Mononuclear cell (primary cell): Measurements from ENCODE around the gene SH3RF3. TPM values are rescaled to one million over a fixed set of nuclear protein-coding genes. Genes with fewer than 3 reads are reported as not detected.

Source experiments
- H3K27me3 ChIP-seq: 2 replicates; pipeline ENCODE4 v1.6.0; 2011; ENCODE audit warnings: low read length, control low read depth; ENCODE audit not compliant: insufficient read depth
- H3K4me1 ChIP-seq: 2 replicates; pipeline ENCODE4 v1.5.1; 2011; ENCODE audit warnings: mild to moderate bottlenecking, low read length, control low read depth; ENCODE audit not compliant: insufficient read depth
- H3K4me3 ChIP-seq: 2 replicates; pipeline ENCODE4 v1.5.1; 2011; ENCODE audit warnings: mild to moderate bottlenecking, low read length, moderate library complexity
- H3K9me3 ChIP-seq: 2 replicates; pipeline ENCODE4 v1.5.1; 2011; ENCODE audit warnings: low read depth, mild to moderate bottlenecking, control low read depth, low read length
- total RNA-seq: library from RNA; depleted of rRNA; stranded (reverse); fragments of >200 nt; gene quantifications from one replicate; pipeline ENCODE4 v1.2.3, GENCODE V29; 2012

SH3RF3 gene
- total RNA-seq, 1 donor = 2.2 TPM

GRCh38 chr2:109257653-109258052 is 128.6 kb downstream of the SH3RF3 start:
- no peaks in the 10 kb centered on the region for H3K27me3 ChIP-seq
- no peaks in the 10 kb centered on the region for H3K9me3 ChIP-seq
- no peak overlapping the region for H3K4me3 ChIP-seq
- peaks cover 45% of the 10 kb centered on the region for H3K4me1 ChIP-seq

DNA sequence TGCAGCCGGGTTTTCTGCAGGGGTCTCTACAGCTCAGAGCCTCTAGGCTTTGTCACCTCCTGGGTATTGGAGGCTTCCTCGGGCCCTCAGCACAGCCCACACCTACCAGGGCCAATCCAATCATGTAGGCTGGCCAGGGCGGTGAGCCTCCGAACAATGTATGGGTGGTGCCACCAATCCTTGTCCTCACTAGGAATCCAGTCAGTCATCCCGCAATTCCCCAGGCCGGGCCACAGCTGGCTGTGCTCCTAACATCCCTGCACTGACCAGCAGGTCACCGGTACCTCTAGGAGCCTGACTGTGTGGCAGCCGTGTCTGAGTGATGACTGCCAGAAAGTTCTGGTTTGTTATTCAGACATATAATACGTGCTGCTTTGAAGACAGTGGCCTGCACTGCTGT is 129.4 kb downstream of the SH3RF3 start:
- Histone ChIP-seq H3K27me3 (no peaks in the 10 kb centered on the region), H3K9me3 (no peaks in the 10 kb centered on the region), H3K4me3 (no peak overlapping the region), H3K4me1 (peaks cover 45% of the 10 kb centered on the region)

DNA sequence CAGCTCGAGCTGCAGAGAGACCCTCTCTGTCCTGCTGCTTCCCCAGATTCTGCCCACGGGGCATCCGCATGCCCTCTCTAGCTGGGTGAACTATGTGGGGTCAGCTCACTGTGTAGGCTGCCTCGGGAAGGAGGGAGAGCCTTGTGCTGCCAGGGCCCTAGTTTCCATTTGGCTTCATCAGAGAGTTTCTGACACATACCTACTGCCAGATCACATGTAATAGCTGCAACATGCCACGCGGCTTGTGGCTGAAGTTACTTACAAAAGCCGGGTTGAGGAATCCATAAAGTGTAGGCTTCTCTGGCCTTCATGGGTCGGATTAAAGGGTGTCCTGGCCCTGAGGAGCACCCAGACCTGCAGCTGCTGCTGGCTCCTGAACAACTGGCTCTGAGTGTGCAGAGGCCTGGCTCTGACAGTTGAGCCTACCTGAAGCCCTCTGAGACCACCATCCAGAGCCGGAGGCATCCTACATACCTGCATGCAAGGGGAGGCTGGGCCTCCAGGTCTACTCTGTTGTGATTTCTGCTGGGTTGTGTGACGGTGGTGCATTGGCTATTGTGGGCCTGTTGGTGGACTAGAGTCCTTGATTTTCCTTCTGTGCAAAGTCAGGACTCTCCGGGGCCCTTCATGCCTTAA is 130.0 kb downstream of the SH3RF3 start:
- peaks cover 41% of the 10 kb centered on the region for H3K4me1 ChIP-seq
- H3K4me3 ChIP-seq = no peak overlapping the region
- H3K27me3 ChIP-seq = no peaks in the 10 kb centered on the region
- H3K9me3 ChIP-seq = no peaks in the 10 kb centered on the region

- Histone ChIP-seq H3K9me3 (no peaks in the 10 kb centered on the region), H3K27me3 (no peaks in the 10 kb centered on the region), H3K4me1 (peaks cover 35% of the 10 kb centered on the region), H3K4me3 (no peak overlapping the region)
Observed at GRCh38 chr2:109259671-109260070, 130.7 kb downstream of the SH3RF3 start.

- H3K4me3 ChIP-seq = no peak overlapping the region
- no peaks in the 10 kb centered on the region for H3K27me3 ChIP-seq
- H3K4me1 ChIP-seq = peaks cover 29% of the 10 kb centered on the region
- H3K9me3 ChIP-seq = no peaks in the 10 kb centered on the region
Observed at GRCh38 chr2:109260116-109260855, 131.3 kb downstream of the SH3RF3 start.

- H3K4me3 ChIP-seq = no peak overlapping the region
- no peaks in the 10 kb centered on the region for H3K27me3 ChIP-seq
- H3K9me3 ChIP-seq = no peaks in the 10 kb centered on the region
- H3K4me1 ChIP-seq = peaks cover 23% of the 10 kb centered on the region
Observed at GRCh38 chr2:109260886-109261700, 132.1 kb downstream of the SH3RF3 start.

DNA sequence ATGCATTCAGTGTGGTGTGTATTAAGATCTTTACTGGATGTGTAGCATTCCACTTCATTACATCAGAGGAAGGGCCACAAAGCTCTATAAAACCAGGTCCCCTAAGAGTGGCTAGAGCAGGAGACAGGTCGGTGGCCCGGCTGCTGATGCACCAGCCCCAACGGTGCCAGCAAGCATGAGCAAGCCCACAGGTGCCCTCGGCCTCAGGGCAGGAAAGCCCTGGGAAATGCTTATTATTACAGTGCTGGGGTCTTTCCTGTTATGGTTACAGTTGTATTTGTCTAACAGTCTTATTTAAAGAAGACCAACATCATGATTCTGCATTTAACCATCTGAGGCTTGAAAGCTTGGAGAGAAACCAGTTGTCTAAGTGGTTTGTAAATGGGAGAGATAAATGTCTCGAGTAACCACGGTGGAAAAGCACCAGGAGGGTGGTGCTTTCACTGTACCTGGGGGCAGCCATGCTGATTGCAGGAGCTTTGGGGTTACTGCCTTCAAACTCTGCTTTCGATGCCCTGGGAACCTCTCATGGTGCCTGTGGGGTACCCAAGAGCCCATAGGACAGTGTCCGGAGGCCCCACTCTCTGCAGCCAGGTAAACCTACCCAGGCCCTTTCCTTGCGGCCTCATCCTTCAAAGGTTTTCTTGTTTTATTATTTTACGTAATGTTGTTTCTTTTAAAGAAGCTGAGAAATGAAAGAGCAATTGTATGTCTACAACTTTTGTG is 133.1 kb downstream of the SH3RF3 start:
- no peak overlapping the region for H3K4me3 ChIP-seq
- peaks cover 23% of the 10 kb centered on the region for H3K4me1 ChIP-seq
- no peaks in the 10 kb centered on the region for H3K27me3 ChIP-seq

DNA sequence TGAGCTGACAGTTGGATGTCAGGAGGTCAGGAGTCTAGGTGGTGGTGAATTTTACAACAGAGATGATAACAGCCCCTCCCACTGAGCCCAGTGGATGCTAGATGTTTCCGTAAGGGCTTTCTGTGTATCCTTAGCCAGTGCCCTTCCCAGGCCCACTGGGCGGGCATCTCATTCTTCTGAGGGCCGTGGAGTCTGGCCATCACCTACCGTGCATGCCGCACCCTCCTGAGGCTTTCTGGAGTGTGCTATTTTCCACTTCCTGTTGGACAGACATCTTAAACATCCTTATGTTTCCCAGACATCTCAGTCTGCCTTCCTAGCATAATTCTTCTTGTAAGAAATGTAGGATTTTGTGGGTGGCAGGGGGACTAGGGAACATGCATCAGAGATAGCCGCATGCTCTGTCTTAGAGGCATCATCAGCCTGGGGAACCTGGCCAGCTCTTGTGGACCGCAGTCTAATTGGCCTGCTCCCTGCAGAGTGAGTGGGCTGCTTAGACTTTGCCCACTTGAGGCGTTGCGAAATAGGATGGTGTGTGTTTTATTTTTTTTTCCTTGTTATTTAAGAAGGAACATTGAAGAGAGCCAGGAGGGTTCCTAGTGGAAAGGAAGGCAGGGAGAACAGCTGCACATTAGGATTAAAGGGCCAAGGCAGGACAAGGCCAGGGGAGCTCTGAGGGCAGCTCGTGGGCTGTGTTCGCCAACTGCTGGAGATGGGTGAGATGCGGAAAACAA is 135.8 kb downstream of the SH3RF3 start:
- no peaks in the 10 kb centered on the region for H3K9me3 ChIP-seq
- no peak overlapping the region for H3K4me3 ChIP-seq
- H3K4me1 ChIP-seq = peaks cover 17% of the 10 kb centered on the region
- H3K27me3 ChIP-seq = no peaks in the 10 kb centered on the region

More for the DNA sequence above, 133.1 kb downstream of the SH3RF3 start:
- H3K9me3 ChIP-seq = no peaks in the 10 kb centered on the region

GRCh38 chr2:109265369-109265768 is 136.4 kb downstream of the SH3RF3 start:
- no peaks in the 10 kb centered on the region for H3K9me3 ChIP-seq
- no peaks in the 10 kb centered on the region for H3K27me3 ChIP-seq
- H3K4me1 ChIP-seq = peaks cover 17% of the 10 kb centered on the region
- H3K4me3 ChIP-seq = no peak overlapping the region

- Histone ChIP-seq H3K4me3 (no peak overlapping the region), H3K4me1 (peaks cover 17% of the 10 kb centered on the region), H3K9me3 (no peaks in the 10 kb centered on the region), H3K27me3 (no peaks in the 10 kb centered on the region)
Observed at GRCh38 chr2:109265953-109266352, 136.9 kb downstream of the SH3RF3 start.

DNA sequence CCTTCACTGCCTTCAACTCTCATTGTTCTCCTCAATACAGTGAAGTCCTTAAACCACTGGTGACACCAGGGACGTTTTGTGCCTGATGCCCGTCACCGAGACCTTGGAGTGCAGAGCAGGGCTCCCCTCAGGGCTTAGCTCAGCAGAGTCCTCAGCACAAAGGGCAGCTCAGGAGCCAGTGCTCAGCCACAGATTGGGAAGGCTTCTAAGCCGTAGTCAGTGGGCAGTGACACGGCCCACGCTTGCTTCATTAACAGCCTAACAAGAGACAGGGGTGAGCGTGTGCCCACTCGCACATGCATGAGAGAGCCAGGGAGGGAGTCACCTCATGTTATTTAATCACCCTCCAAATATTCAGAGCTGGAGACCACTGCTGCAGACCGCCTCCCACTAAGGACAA is 137.5 kb downstream of the SH3RF3 start:
- H3K4me1 ChIP-seq = peaks cover 17% of the 10 kb centered on the region
- no peaks in the 10 kb centered on the region for H3K9me3 ChIP-seq
- H3K4me3 ChIP-seq = no peak overlapping the region
- no peaks in the 10 kb centered on the region for H3K27me3 ChIP-seq

- no peak overlapping the region for H3K4me3 ChIP-seq
- H3K4me1 ChIP-seq = peaks cover 17% of the 10 kb centered on the region
- no peaks in the 10 kb centered on the region for H3K27me3 ChIP-seq
- no peaks in the 10 kb centered on the region for H3K9me3 ChIP-seq
Observed at GRCh38 chr2:109266998-109267854, 138.2 kb downstream of the SH3RF3 start.

GRCh38 chr2:109268916-109269315 is 139.9 kb downstream of the SH3RF3 start:
- H3K27me3 ChIP-seq = no peaks in the 10 kb centered on the region
- H3K4me1 ChIP-seq = peaks cover 17% of the 10 kb centered on the region
- H3K4me3 ChIP-seq = no peak overlapping the region
- H3K9me3 ChIP-seq = no peaks in the 10 kb centered on the region
